Measurements from ENCODE around the gene TDRD7.

DNA sequence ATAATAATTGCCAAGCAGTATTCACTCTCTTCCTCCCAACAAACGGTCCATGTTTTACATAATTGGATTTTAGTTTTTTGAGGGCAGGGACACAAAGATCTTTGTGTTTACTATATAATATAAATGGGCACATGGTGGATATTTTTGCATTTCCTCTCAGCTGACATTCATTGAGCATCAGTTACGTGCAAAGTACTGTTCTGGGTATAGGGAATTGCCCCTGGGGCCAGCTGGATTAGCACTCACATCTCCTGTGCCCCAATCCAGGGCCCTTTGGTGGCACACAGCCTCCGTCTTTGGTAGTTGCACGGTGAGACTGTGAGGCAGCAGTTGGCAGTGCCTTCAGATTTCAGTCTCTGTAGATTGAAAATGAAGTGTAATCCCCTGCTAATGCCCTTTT is 1.6 kb downstream of the TDRD7 start:
- TF ChIP-seq CTCF (IDR thresholded peaks at IDR 0.05) (no peak), CREB1 (CRISPR knock-in tag; IDR thresholded peaks at IDR 0.05) (no peak), NFE2L1 (CRISPR knock-in tag; IDR thresholded peaks at IDR 0.05) (no peak), ZNF317 (CRISPR knock-in tag; IDR thresholded peaks at IDR 0.05; ENCODE audit: borderline replicate concordance, low read depth) (no peak), USF2 (CRISPR knock-in tag; IDR thresholded peaks at IDR 0.05) (no peak), ATF6 (CRISPR knock-in tag; IDR thresholded peaks at IDR 0.05) (no peak), RELA (CRISPR knock-in tag; IDR thresholded peaks at IDR 0.05; ENCODE audit: borderline replicate concordance) (no peak), ZBTB43 (CRISPR knock-in tag; IDR thresholded peaks at IDR 0.05) (no peak)
- TF ChIP-seq, protein P1, sequence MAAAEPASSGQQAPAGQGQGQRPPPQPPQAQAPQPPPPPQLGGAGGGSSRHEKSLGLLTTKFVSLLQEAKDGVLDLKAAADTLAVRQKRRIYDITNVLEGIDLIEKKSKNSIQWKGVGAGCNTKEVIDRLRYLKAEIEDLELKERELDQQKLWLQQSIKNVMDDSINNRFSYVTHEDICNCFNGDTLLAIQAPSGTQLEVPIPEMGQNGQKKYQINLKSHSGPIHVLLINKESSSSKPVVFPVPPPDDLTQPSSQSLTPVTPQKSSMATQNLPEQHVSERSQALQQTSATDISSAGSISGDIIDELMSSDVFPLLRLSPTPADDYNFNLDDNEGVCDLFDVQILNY (CRISPR knock-in tag; IDR thresholded peaks at IDR 0.05): no peak
- TF ChIP-seq, protein P2, sequence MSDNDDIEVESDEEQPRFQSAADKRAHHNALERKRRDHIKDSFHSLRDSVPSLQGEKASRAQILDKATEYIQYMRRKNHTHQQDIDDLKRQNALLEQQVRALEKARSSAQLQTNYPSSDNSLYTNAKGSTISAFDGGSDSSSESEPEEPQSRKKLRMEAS (CRISPR knock-in tag; IDR thresholded peaks at IDR 0.05): no peak
- TF ChIP-seq, protein P3, sequence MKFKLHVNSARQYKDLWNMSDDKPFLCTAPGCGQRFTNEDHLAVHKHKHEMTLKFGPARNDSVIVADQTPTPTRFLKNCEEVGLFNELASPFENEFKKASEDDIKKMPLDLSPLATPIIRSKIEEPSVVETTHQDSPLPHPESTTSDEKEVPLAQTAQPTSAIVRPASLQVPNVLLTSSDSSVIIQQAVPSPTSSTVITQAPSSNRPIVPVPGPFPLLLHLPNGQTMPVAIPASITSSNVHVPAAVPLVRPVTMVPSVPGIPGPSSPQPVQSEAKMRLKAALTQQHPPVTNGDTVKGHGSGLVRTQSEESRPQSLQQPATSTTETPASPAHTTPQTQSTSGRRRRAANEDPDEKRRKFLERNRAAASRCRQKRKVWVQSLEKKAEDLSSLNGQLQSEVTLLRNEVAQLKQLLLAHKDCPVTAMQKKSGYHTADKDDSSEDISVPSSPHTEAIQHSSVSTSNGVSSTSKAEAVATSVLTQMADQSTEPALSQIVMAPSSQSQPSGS (CRISPR knock-in tag; IDR thresholded peaks at IDR 0.05; ENCODE audit: borderline replicate concordance, low read depth): no peak
- TF ChIP-seq, protein P4, sequence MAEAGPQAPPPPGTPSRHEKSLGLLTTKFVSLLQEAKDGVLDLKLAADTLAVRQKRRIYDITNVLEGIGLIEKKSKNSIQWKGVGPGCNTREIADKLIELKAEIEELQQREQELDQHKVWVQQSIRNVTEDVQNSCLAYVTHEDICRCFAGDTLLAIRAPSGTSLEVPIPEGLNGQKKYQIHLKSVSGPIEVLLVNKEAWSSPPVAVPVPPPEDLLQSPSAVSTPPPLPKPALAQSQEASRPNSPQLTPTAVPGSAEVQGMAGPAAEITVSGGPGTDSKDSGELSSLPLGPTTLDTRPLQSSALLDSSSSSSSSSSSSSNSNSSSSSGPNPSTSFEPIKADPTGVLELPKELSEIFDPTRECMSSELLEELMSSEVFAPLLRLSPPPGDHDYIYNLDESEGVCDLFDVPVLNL (CRISPR knock-in tag; IDR thresholded peaks at IDR 0.05; ENCODE audit: borderline replicate concordance, low read depth): no peak
- TF ChIP-seq, protein P5, sequence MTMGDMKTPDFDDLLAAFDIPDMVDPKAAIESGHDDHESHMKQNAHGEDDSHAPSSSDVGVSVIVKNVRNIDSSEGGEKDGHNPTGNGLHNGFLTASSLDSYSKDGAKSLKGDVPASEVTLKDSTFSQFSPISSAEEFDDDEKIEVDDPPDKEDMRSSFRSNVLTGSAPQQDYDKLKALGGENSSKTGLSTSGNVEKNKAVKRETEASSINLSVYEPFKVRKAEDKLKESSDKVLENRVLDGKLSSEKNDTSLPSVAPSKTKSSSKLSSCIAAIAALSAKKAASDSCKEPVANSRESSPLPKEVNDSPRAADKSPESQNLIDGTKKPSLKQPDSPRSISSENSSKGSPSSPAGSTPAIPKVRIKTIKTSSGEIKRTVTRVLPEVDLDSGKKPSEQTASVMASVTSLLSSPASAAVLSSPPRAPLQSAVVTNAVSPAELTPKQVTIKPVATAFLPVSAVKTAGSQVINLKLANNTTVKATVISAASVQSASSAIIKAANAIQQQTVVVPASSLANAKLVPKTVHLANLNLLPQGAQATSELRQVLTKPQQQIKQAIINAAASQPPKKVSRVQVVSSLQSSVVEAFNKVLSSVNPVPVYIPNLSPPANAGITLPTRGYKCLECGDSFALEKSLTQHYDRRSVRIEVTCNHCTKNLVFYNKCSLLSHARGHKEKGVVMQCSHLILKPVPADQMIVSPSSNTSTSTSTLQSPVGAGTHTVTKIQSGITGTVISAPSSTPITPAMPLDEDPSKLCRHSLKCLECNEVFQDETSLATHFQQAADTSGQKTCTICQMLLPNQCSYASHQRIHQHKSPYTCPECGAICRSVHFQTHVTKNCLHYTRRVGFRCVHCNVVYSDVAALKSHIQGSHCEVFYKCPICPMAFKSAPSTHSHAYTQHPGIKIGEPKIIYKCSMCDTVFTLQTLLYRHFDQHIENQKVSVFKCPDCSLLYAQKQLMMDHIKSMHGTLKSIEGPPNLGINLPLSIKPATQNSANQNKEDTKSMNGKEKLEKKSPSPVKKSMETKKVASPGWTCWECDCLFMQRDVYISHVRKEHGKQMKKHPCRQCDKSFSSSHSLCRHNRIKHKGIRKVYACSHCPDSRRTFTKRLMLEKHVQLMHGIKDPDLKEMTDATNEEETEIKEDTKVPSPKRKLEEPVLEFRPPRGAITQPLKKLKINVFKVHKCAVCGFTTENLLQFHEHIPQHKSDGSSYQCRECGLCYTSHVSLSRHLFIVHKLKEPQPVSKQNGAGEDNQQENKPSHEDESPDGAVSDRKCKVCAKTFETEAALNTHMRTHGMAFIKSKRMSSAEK (CRISPR knock-in tag; IDR thresholded peaks at IDR 0.05; ENCODE audit: borderline replicate concordance): no peak
- TF ChIP-seq, protein P6, sequence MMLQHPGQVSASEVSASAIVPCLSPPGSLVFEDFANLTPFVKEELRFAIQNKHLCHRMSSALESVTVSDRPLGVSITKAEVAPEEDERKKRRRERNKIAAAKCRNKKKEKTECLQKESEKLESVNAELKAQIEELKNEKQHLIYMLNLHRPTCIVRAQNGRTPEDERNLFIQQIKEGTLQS (CRISPR knock-in tag; conservative IDR thresholded peaks at IDR 0.05): no peak

All from WTC11 (cell line).